ENCODE data around the gene TCEANC2.

Gene TCEANC2

DNA sequence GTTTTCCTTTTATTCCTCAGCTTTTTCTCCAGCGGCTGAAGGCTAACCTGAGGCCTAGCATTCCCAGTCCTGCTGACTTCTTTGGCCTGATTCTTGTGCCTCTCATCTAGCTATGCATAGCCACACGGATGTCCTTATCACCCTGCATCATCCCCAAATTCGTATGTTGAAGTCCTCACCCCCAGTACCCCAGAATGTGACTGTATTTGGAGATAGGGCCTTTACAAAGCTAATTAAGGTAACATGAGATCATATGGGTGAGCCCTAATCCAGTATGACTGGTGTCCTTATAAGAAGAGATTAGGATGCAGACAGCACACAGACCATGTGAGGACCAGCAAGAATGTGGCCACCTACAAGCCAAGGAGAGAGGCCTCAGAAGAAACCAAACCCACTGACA is 54.7 kb downstream of the TCEANC2 start:
- H3K4me2 ChIP-seq (ENCODE audit: low read length) = no peak overlapping the region
- H3F3A ChIP-seq (ENCODE audit: control insufficient read depth, insufficient read depth) = no peaks in the 10 kb centered on the region

DNA sequence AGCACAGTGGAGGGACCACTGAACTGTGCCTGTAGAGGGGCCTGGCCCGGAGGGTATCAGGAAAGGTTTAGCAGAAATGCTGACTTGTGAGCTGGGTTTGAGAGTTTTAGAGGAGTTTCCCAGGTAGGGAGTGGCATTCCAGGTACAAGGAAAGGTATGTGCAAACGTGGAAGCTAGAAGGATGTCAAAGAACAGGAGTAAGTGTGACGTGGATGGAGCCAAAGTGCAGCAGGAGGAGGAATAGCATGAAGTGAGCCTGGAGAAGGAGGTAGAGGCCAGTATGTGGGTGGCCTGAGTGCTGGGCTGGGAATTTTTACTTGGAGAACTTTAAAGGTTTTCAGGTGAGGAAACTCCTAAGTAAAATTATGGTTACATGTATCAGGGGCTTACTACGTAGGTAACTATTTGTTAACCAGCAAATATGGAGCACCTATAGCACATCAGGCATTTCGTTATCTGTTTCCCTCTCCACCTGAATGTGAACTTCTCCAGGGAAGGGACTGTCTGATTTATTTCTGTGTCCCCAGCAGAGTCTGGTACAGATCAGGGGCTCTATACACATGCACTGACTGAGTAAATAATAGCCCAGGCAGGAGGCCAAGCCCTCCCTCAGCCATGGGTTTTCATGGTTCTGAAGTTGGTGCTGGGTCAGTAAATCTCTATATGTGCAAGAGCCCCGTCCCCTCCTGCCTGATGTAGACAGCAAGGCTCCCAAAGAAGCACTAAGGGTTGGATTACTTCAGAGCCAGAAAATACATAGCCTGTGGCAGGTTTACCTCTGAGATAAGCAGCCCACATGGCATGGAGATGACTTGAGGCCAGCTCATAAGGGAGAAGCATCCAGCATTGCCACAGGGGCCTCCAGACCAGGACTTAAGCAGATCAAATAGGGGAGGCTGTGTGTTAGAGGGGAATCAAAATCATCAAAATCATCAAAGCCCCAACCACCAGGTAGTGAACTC is 56.0 kb downstream of the TCEANC2 start:
- Histone ChIP-seq H3K9me3 (ENCODE audit: control insufficient read depth, insufficient read depth, low read length) (no peaks in the 10 kb centered on the region), H3K4me3 (ENCODE audit: low read length) (no peak overlapping the region), H3F3A (ENCODE audit: control insufficient read depth, insufficient read depth) (no peaks in the 10 kb centered on the region), H3K27ac (ENCODE audit: low read depth, low read length) (no peak overlapping the region), H3K36me3 (ENCODE audit: control insufficient read depth, low read length) (no peaks in the 10 kb centered on the region), H4K20me1 (ENCODE audit: control insufficient read depth, insufficient read depth, low read depth, low read length) (no peaks in the 10 kb centered on the region), H3K9me2 (replicated peaks; ENCODE audit: control insufficient read depth, low read length) (no peaks in the 10 kb centered on the region), H3K4me1 (ENCODE audit: control insufficient read depth, low read length) (no peaks in the 10 kb centered on the region), H3K27me3 (ENCODE audit: control insufficient read depth, low read length) (no peaks in the 10 kb centered on the region), H3K4me2 (ENCODE audit: low read length) (no peak overlapping the region), H3K79me2 (ENCODE audit: control insufficient read depth, low read length) (no peaks in the 10 kb centered on the region)
- TF ChIP-seq, protein P1, sequence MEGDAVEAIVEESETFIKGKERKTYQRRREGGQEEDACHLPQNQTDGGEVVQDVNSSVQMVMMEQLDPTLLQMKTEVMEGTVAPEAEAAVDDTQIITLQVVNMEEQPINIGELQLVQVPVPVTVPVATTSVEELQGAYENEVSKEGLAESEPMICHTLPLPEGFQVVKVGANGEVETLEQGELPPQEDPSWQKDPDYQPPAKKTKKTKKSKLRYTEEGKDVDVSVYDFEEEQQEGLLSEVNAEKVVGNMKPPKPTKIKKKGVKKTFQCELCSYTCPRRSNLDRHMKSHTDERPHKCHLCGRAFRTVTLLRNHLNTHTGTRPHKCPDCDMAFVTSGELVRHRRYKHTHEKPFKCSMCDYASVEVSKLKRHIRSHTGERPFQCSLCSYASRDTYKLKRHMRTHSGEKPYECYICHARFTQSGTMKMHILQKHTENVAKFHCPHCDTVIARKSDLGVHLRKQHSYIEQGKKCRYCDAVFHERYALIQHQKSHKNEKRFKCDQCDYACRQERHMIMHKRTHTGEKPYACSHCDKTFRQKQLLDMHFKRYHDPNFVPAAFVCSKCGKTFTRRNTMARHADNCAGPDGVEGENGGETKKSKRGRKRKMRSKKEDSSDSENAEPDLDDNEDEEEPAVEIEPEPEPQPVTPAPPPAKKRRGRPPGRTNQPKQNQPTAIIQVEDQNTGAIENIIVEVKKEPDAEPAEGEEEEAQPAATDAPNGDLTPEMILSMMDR (IDR thresholded peaks at IDR 0.05; ENCODE audit: low read depth, low read length, poor library complexity, severe bottlenecking) = no peak
- TF ChIP-seq EZH2phosphoT487 (IDR thresholded peaks at IDR 0.05; ENCODE audit: borderline replicate concordance, low read length) = no peak

More for the DNA sequence above, 54.7 kb downstream of the TCEANC2 start:
- Histone ChIP-seq H3K4me1 (ENCODE audit: control insufficient read depth, low read length) (no peaks in the 10 kb centered on the region), H3K79me2 (ENCODE audit: control insufficient read depth, low read length) (no peaks in the 10 kb centered on the region), H3K9me3 (ENCODE audit: control insufficient read depth, insufficient read depth, low read length) (no peaks in the 10 kb centered on the region), H3K36me3 (ENCODE audit: control insufficient read depth, low read length) (no peaks in the 10 kb centered on the region), H3K4me3 (ENCODE audit: low read length) (no peak overlapping the region), H3K9me2 (replicated peaks; ENCODE audit: control insufficient read depth, low read length) (no peaks in the 10 kb centered on the region), H3K27me3 (ENCODE audit: control insufficient read depth, low read length) (no peaks in the 10 kb centered on the region), H4K20me1 (ENCODE audit: control insufficient read depth, insufficient read depth, low read depth, low read length) (no peaks in the 10 kb centered on the region), H3K27ac (ENCODE audit: low read depth, low read length) (no peak overlapping the region)
- TF ChIP-seq EZH2phosphoT487 (IDR thresholded peaks at IDR 0.05; ENCODE audit: borderline replicate concordance, low read length) = no peak
- TF ChIP-seq, protein P1 (IDR thresholded peaks at IDR 0.05; ENCODE audit: low read depth, low read length, poor library complexity, severe bottlenecking) = no peak

DNA sequence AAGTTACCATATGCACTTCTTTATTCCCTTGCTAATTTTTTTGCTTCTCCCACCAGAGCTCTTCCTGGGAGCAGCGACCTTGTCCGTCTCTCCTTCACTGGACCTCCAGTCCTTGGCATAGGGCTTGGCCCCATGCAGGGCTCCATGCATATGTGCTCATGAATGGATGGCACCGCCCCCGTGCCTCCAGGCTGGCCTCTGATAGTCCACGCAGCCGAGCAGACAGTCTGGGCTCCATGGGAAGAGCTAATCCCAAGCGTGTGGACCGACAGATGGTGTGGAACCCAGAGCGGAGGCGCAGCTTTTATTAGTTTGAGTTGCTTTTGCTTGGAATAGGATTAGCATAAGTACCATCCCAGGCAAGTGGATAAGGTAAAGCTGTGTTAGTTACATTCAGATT is 57.6 kb downstream of the TCEANC2 start:
- H3K79me2 ChIP-seq (ENCODE audit: control insufficient read depth, low read length) = no peaks in the 10 kb centered on the region
- TF ChIP-seq EZH2phosphoT487 (IDR thresholded peaks at IDR 0.05; ENCODE audit: borderline replicate concordance, low read length) = no peak
- TF ChIP-seq, protein P1 (IDR thresholded peaks at IDR 0.05; ENCODE audit: low read depth, low read length, poor library complexity, severe bottlenecking) = no peak
- no peaks in the 10 kb centered on the region for H3K9me2 ChIP-seq (replicated peaks; ENCODE audit: control insufficient read depth, low read length)
- no peaks in the 10 kb centered on the region for H3K9me3 ChIP-seq (ENCODE audit: control insufficient read depth, insufficient read depth, low read length)
- H3K4me2 ChIP-seq (ENCODE audit: low read length) = no peak overlapping the region
- H3K36me3 ChIP-seq (ENCODE audit: control insufficient read depth, low read length) = no peaks in the 10 kb centered on the region
- no peak overlapping the region for H3K4me3 ChIP-seq (ENCODE audit: low read length)
- H4K20me1 ChIP-seq (ENCODE audit: control insufficient read depth, insufficient read depth, low read depth, low read length) = no peaks in the 10 kb centered on the region
- H3K4me1 ChIP-seq (ENCODE audit: control insufficient read depth, low read length) = no peaks in the 10 kb centered on the region
- H3F3A ChIP-seq (ENCODE audit: control insufficient read depth, insufficient read depth) = no peaks in the 10 kb centered on the region
- no peak overlapping the region for H3K27ac ChIP-seq (ENCODE audit: low read depth, low read length)
- no peaks in the 10 kb centered on the region for H3K27me3 ChIP-seq (ENCODE audit: control insufficient read depth, low read length)

Measured in DOHH2 (cell line).